GM19452 (cell line): ENCODE data around the gene PRKAR1B.

Source experiments
- ATAC-seq: cut with Tn5 transposase; IDR thresholded peaks from one replicate; pipeline ENCODE4 v1.9.1; 2021; ENCODE audit not compliant: unreplicated experiment

PRKAR1B gene

GRCh38 chr7:545470-545869 is 181.6 kb downstream of the PRKAR1B start:
- ATAC-seq = no peak

DNA sequence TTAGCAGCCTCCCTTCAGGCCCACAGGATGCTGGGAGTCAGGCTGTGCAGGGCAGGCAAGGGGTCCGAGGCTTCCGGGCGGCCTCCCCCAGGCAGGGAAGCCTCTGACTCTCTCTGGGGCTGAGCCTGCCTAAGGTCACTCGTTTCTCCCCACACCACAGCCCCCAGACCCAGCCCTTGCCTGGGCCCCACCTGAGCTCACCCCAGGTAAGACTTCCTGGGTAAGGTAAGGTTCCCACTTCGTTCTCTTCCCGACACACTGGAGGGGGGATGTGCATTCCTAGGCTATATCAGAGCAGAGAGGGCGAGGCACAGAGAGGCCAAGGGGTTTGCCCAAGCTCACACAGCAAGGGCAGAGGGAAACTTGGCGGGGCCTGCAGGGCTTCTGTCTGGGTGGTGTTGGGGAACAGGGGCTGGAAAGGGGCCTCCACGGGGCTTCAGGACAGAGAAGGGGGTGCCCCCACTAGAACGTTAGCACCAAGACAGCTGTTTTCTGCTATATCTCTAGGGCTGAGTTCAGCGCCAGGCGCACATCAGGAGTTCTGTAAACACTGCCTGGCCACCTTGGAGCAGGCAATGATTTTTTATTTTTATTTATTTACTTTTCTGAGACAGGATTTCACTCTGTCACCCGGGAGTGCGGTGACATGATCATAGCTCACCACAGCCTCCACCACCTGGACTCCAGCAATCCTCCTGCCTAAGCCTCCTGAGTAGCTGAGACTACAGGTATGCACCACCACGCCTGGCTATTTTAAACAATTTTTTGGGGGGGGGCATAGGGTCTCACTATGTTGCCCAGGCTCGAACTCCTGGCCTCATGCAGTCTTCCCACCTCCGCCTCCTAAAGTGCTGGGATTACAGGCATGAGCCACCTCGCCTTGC is 182.5 kb downstream of the PRKAR1B start:
- no peak for ATAC-seq

DNA sequence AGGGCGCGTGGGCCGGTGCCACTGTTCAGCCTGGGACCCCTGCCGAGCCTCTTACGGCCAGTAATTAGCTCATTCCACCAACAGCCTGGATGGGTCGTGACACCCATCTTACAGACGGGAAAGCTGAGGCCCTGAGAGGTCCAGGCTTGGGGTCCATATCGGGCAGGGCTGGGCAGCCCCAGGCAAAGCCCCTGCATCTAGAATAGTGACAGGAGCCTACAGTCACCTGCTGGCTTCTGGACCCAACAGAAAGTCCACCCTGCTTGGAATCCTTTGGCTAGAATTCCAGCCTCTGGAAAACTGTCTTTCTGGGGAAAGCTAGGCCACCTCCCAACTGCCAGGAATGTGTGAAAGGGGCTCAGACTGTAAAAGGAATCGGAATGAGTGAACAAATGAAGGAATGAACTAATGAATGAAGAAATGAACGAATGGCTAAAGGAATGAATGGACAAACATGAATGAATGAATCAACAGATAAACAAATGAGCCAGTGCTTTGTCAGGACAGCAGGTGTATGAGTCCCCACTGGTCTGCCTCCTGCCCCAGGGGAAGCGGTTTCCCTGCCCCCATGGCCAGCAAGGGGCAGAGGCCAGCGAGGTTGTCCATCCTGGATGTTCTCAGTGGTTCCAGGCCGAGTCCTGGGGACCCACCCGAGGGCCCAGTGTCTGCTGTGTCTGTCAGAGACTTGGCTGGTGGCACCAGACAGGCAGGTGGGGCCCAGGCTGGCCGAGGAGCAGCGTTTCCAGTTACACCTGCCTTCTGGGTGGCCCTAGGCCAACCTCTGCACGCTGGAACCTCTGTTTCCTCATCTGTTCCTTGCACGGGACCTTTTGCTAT is 183.4 kb downstream of the PRKAR1B start:
- no peak for ATAC-seq

GRCh38 chr7:542713-543500 is 184.2 kb downstream of the PRKAR1B start:
- no peak for ATAC-seq

DNA sequence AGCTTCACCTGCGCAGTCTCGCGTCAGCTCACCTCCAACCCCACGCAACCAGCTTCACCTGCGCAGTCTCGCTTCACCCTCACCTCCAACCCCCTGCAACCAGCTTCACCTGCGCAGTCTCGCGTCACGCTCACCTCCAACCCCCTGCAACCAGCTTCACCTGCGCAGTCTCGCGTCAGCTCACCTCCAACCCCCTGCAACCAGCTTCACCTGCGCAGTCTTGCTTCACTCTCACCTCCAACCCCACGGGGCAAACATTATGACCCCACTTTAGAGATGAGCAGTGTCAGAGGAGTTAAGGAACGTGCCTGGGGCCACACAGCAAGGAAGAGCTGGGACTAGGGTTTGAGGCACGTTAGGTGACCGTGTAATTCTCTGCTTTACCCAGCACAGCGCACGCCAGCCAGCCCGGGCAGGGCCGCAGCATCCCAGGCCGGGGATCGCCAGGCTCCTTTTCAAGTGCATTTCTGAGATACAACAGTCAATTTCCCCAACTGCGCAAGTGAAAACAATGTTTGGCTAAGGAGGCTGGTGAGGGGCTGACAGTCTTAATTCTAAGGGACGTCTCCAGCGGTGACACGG is 184.9 kb downstream of the PRKAR1B start:
- ATAC-seq = no peak

GRCh38 chr7:541661-542060 is 185.4 kb downstream of the PRKAR1B start:
- no peak for ATAC-seq

GRCh38 chr7:540997-541396 is 186.1 kb downstream of the PRKAR1B start:
- no peak for ATAC-seq

- ATAC-seq = no peak
Measured at GRCh38 chr7:540579-540978, 186.5 kb downstream of the PRKAR1B start.

DNA sequence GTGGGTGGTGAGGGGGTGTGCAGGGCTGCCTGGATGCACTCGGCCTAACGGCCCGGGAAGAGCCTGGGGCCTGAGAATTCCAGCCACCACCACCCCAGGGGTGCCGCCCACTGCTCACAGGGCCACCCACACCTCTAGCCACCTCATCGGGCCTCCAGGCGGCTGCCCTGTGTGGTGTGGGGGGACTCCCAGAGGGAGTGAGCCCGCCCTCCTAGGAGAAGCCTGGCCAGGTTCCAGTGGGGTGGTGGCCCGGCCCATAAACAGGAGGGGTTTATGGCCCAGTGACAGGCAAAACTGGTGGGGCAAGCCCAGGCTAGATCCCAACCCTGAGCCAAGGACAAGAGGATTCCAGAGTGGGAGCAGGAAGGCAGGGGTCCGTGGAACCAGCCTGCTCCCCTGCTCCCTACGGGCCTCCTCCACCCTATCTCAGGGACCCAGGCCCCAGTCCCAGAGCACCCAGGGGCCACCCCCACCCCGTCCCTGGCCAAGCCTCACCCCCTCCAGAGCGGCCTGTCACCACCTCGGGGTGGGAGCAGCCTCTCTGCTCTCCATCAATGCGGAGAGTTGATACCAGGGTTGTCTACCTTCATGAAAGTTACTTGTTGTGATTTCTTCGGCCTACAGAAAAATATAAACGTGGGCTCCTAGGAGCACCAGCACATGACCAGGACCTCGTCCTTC is 187.2 kb downstream of the PRKAR1B start:
- ATAC-seq = no peak

DNA sequence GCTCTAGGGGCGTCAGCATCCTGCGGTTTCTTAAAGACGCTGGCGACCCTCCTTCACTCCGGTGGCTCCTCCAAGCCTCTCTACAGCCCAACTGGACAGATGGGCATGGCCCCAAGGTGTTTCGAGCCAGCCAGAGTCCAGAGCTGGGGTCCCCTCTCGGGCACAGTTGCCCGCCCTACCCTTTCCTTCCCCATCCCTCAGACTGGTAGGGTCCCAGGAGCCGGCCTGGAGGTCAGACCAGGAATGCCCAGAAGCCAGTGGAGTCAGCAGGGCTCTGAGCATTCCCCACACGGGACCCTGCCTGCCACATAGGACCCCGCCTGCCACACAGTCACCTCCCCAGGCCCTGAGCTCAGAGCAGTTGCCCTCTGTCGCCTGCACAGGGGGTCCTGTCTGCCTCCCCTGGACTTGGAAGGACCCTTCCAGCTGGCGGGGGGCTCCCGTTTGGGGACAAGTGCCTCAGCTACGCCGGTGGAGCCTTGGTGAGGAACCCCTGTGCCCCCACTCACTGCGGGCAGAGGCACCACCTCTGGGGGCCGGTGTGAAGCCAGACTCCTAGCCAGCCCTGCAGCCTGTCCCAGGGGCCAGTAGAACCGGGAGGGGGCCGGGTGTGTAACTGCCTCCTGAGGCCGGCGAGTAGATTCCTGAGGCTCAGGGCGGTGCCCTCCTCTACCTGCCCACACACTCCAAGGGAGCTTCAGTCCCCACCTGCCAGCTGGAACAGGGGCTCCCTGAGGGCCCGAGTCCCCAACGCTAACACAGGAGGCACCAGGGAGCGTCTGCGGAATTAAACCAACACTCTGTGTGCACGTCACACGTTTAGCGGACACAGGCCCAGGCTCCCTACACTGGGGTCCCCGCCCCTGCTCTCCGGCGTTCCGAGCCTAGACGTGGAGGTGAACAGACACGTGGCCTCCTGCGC is 188.1 kb downstream of the PRKAR1B start:
- no peak for ATAC-seq

GRCh38 chr7:537911-538634 is 189.0 kb downstream of the PRKAR1B start:
- ATAC-seq = no peak

DNA sequence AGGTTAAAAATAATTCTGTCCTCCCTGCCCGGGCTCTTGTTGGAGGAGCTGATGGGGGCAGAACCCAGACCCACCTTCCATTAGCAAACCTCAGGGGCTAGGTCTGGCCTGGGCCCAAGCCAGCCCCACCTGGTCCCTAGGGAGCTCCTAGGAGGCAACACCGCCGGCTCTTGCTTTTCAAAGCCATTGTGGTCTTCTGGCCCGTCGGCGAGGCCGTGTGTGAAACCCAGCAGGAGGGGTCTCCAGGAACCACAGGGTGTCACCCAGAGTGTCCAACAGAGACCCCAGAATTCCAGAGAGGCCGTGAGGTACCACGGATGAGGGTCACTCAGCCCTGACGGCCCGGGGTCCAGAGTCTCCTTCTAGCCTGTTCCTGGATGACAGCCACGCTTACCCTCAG is 190.8 kb downstream of the PRKAR1B start:
- ATAC-seq = no peak

DNA sequence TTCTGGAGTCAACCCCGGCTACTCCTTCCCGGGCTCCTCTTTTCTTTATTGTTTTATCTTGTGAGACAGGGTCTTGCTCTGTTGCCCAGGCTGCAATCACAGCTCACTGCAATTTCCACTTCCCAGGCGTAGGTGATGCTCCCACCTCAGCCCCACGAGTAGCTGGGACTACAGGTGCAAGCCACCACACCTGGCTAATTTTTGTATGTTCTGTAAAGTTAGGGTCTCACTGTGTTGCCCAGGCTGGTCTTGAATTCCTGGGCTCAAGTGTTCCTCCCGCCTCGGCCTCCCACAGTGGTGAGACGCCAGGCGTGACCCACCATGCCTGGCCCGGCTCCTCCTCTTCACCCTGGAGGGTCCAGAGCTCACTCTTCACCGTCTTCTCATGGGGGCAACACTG is 192.1 kb downstream of the PRKAR1B start:
- ATAC-seq = no peak

DNA sequence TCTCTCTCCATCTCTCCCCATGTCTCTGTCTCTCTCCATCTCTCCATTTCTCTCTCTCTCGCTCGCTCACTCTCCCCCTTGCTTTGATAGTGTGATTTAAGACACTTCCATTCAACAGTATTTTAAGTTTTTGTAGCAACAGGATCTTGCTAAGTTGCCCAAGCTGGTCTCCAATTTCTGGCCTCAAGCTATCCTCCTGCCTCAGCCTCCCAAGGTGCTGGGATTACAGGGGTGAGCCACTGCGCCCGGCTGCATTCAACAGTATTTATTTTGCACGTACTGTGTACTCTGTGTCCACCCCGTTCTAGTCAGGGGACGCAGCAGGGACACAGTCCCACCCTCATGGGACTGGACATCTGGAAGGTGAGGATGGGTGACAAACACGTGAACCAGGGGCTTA is 193.0 kb downstream of the PRKAR1B start:
- no peak for ATAC-seq

GRCh38 chr7:533266-533665 is 193.8 kb downstream of the PRKAR1B start:
- ATAC-seq = no peak

- ATAC-seq = no peak
Measured at GRCh38 chr7:532379-533143, 194.5 kb downstream of the PRKAR1B start.

DNA sequence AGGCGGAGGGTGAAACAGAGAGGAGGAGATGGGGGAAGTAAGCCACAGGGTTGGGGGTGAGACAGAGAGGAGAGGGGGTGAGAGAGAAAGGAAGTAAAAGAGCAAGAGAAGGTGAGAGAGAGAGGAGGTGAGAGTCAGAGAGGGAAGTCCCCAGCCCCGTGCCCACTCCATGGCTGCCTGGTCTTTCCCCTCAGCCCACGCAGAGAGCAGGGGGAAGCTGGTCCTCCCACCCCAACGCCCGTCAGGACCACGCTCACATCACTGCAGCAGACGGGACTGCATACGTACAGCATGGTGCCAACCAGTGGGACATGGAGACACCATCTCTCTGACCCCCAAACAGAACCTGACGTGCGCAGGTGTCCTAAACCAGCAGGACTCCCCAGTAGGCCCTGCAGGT is 195.3 kb downstream of the PRKAR1B start:
- ATAC-seq = no peak

DNA sequence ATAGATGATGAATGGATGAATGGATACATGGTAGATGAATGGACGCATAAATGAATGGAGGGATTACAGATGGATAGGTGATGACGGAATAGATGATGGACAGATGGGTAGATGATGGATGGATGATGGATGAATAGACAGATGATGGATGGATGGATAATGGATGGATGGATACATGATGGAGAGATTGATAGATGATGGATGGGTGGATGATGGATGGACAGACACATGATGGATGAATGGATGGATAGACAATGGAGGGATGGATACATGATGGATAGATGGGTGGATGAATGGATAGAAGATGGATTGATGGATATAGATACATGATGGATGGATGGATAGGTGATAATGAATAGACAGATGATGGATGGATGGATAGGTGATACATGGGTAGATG is 198.6 kb downstream of the PRKAR1B start:
- ATAC-seq = no peak
